ENCODE data around the gene MPDU1.
A peak's percentile ranks its signal among the peaks of the same experiment; 100 is the strongest.

Gene MPDU1

GRCh38 chr17:7560172-7561027, 23.3 kb upstream of the MPDU1 start:
- DNase-seq (ENCODE audit: low read depth in 2 of 2, low spot score in 1 of 2): no peak

- DNase-seq (ENCODE audit: low read depth in 2 of 2, low spot score in 1 of 2): peak; percentile 59 to 65
These were observed 22.6 kb upstream of the MPDU1 start for GRCh38 chr17:7561028-7561575.

DNA sequence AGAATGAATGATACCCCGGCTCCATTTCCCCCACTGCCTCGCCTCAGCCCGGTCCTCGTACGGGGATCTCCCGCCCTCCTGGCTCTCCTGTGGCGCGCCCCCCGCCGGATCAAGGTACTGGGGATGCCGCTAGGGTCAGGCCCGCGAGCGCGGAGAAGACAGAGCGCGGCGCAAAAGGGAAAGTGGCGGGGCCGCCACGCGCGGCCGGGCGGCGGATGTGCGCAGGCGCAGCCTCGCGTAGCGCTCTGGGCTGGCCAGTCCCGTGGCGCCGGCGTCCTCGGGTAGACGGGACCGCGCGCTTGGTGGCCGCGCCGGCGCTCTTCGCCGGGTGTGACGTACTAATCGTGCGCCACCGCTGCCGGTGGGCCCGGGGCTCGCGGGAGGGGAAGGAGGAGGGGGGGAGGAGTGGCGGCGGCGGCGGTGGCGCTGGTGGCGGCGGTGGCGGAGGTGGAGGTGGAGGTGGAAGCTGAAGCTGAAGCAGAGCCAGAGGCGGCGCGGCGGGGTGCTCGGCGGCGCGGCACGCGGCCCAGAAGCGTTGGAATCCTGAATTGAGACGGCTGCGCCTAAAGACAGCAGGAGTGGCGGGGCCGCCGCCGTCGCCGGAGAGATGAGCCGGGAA, 22.0 kb upstream of the MPDU1 start, which contains the start of gene SENP3:
Gene SENP3, plus strand, starts transcription at position 331 of the 619 bp plus-strand sequence. CDS start 1,158 bp downstream, outside the sequence.
- peak; percentile 68 to 83 for DNase-seq (ENCODE audit: low read depth in 2 of 2, low spot score in 1 of 2)

DNA sequence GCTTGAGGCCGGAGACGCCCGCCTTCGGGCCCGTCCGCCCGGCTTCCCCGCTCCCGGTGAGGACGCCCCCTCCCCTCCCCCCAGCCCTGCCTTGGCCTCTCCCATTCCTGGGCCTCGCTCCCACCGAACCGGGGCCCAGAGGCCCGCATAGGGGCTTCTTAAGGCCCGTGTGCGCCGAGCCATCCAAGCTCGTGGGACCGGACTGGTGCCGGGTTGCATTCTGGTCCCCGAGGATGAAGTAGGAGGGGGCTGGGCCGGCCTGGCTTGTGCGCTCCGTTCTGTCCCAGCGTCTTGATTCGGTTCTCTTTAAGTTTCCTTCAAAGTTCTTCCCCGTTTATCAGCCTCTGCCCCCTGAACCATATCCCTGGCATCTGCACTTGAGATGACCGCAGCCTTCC, 21.4 kb upstream of the MPDU1 start:
- DNase-seq (ENCODE audit: low read depth in 2 of 2, low spot score in 1 of 2): no peak

DNA sequence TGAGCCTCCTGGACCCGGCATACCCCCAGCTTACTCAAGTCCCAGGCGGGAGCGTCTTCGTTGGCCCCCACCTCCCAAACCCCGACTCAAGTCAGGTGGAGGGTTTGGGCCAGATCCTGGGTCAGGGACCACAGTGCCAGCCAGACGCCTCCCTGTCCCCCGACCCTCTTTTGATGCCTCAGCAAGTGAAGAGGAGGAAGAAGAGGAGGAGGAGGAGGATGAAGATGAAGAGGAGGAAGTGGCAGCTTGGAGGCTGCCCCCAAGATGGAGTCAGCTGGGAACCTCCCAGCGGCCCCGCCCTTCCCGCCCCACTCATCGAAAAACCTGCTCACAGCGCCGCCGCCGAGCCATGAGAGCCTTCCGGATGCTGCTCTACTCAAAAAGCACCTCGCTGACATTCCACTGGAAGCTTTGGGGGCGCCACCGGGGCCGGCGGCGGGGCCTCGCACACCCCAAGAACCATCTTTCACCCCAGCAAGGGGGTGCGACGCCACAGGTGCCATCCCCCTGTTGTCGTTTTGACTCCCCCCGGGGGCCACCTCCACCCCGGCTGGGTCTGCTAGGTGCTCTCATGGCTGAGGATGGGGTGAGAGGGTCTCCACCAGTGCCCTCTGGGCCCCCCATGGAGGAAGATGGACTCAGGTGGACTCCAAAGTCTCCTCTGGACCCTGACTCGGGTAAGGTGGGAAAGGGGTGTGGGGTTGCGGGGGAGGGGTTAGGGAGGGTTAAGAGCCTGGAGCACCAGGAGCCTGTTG, 20.4 kb upstream of the MPDU1 start:
- no peak for DNase-seq (ENCODE audit: low read depth in 2 of 2, low spot score in 1 of 2)

DNA sequence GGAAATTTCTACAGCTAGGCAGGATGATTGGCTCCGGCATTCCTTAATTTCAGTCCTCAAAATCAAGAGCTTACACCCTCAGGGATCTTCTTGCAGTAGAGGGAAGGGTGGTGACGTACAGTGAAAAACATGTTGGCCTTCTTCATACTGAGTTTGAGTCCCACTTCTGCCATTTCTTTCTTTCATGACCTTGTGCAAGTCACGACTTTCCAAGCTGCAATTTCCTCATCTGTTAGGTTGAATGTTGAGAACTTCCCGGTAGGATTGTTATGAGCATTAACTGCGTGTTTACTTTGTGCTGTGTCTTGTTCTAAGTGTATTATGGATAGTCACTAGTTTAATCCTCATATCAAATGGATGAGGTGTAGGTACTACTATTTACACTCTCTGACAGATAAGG, 14.1 kb upstream of the MPDU1 start:
- no peak for DNase-seq (ENCODE audit: low read depth in 2 of 2, low spot score in 1 of 2)

DNA sequence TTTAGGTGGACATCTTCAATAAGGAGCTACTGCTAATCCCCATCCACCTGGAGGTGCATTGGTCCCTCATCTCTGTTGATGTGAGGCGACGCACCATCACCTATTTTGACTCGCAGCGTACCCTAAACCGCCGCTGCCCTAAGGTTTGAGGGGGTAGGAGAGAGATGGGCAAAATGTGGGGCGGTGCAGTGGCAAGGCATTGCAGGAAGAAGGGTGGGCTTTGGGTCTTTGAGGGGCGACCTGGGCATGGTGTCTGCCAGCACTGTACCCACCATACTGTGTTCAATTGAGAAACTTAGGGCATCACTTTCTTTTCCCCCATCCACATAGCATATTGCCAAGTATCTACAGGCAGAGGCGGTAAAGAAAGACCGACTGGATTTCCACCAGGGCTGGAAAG, 13.3 kb upstream of the MPDU1 start:
- DNase-seq (ENCODE audit: low read depth in 2 of 2, low spot score in 1 of 2): no peak

DNA sequence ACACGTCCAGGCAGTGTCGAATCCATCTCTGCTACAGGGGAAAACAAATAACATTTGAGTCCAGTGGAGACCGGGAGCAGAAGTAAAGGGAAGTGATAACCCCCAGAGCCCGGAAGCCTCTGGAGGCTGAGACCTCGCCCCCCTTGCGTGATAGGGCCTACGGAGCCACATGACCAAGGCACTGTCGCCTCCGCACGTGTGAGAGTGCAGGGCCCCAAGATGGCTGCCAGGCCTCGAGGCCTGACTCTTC, 11.4 kb upstream of the MPDU1 start:
- no peak for DNase-seq (ENCODE audit: low read depth in 2 of 2, low spot score in 1 of 2)

- peak; percentile 99 to 100 for DNase-seq (ENCODE audit: low read depth in 2 of 2, low spot score in 1 of 2)
These were observed 10.9 kb upstream of the MPDU1 start for GRCh38 chr17:7572588-7573323.

- peak; percentile 77 to 88 for DNase-seq (ENCODE audit: low read depth in 2 of 2, low spot score in 1 of 2)
These were observed 10.2 kb upstream of the MPDU1 start for GRCh38 chr17:7573324-7574080.

DNA sequence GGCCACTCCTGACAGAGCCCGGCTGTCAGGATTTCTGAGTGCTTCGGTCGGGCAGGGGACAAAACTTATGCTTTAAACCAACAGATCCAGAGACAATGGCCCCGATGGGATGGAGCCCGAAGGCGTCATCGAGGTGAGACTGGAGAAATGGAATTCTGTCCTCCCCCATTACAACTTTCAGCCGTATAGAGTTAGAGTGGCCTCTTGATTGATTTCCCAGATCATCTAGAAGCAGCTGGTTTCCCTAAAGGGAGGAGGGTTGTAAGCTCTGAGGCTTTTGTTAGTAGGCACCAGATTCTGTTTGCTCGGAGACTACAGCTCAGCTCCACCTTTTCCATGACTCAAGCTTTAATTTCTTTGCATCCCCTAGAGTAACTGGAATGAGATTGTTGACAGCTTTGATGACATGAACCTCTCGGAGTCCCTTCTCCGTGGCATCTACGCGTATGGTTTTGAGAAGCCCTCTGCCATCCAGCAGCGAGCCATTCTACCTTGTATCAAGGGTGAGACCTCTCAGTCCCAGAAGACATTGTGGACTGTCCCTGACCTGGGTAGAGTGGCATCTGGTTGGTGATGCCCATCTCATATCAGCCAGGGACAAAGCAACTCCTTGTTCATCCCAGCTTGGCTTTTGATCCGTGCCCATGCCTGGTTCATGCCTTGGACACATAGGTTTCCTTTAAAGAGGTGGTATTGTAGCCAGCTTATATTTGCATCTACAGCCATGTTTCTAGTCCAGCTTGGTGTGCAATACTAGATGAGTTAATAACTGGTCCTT, 9.3 kb upstream of the MPDU1 start:
- DNase-seq (ENCODE audit: low read depth in 2 of 2, low spot score in 1 of 2): no peak

GRCh38 chr17:7575481-7575883, 8.2 kb upstream of the MPDU1 start:
- no peak for DNase-seq (ENCODE audit: low read depth in 2 of 2, low spot score in 1 of 2)

- DNase-seq (ENCODE audit: low read depth in 2 of 2, low spot score in 1 of 2): no peak
These were observed 7.7 kb upstream of the MPDU1 start for GRCh38 chr17:7575959-7576358.

- DNase-seq (ENCODE audit: low read depth in 2 of 2, low spot score in 1 of 2): no peak
These were observed 7.2 kb upstream of the MPDU1 start for GRCh38 chr17:7576432-7576937.

GRCh38 chr17:7577327-7578199, 6.1 kb upstream of the MPDU1 start:
- DNase-seq (ENCODE audit: low read depth in 2 of 2, low spot score in 1 of 2): no peak

DNA sequence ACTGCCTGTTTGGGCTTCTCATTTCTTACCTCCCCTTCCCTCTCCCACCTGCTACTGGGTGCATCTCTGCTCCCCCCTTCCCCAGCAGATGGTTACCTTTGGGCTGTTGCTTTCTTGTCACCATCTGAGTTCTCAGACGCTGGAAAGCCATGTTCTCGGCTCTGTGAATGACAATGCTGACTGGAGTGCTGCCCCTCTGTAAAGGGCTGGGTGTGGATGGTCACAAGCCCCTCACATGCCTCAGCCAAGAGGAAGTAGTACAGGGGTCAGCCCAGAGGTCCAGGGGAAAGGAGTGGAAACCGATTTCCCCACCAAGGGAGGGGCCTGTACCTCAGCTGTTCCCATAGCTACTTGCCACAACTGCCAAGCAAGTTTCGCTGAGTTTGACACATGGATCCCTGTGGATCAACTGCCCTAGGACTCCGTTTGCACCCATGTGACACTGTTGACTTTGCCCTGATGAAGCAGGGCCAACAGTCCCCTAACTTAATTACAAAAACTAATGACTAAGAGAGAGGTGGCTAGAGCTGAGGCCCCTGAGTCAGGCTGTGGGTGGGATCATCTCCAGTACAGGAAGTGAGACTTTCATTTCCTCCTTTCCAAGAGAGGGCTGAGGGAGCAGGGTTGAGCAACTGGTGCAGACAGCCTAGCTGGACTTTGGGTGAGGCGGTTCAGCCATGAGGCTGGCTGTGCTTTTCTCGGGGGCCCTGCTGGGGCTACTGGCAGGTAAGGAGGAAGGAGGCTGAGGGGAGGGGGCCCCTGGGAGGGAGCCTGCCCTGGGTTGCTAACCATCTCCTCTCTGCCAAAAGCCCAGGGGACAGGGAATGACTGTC, 4.4 kb upstream of the MPDU1 start, which contains the start of gene CD68:
Gene CD68, plus strand, starts transcription at position 638 of the 833 bp plus-strand sequence. Its CDS starts 40 bp downstream, at position 678.
- peak; percentile 50 to 52 for DNase-seq (ENCODE audit: low read depth in 2 of 2, low spot score in 1 of 2)

DNA sequence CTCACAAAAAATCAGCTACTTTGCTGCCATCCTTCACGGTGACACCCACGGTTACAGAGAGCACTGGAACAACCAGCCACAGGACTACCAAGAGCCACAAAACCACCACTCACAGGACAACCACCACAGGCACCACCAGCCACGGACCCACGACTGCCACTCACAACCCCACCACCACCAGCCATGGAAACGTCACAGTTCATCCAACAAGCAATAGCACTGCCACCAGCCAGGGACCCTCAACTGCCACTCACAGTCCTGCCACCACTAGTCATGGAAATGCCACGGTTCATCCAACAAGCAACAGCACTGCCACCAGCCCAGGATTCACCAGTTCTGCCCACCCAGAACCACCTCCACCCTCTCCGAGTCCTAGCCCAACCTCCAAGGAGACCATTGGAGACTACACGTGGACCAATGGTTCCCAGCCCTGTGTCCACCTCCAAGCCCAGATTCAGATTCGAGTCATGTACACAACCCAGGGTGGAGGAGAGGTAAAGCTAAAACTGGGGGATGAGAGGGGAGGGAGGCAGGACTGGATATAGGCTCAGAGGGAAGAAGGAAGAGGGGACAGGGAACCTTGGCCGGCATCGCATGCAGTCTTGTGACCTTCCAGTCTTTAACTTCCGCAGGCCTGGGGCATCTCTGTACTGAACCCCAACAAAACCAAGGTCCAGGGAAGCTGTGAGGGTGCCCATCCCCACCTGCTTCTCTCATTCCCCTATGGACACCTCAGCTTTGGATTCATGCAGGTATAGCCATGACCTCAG, 3.6 kb upstream of the MPDU1 start:
- no peak for DNase-seq (ENCODE audit: low read depth in 2 of 2, low spot score in 1 of 2)

Data from stimulated activated CD8-positive, alpha-beta memory T cell treated with anti-CD3 and anti-CD28 coated beads, Interleukin-4, amount 100 ng/mL, for 4 hours (primary cell).